ENCODE results near the gene C16orf95.

- no peak for TF ChIP-seq POLR2AphosphoS5 (IDR thresholded peaks at IDR 0.05)
- TF ChIP-seq, protein P1, sequence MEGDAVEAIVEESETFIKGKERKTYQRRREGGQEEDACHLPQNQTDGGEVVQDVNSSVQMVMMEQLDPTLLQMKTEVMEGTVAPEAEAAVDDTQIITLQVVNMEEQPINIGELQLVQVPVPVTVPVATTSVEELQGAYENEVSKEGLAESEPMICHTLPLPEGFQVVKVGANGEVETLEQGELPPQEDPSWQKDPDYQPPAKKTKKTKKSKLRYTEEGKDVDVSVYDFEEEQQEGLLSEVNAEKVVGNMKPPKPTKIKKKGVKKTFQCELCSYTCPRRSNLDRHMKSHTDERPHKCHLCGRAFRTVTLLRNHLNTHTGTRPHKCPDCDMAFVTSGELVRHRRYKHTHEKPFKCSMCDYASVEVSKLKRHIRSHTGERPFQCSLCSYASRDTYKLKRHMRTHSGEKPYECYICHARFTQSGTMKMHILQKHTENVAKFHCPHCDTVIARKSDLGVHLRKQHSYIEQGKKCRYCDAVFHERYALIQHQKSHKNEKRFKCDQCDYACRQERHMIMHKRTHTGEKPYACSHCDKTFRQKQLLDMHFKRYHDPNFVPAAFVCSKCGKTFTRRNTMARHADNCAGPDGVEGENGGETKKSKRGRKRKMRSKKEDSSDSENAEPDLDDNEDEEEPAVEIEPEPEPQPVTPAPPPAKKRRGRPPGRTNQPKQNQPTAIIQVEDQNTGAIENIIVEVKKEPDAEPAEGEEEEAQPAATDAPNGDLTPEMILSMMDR (IDR thresholded peaks at IDR 0.05) = no peak
Observed at GRCh38 chr16:87317750-87318644, 805 bp upstream of the C16orf95 start.
